Measurements from ENCODE around the gene OGFR.

DNA sequence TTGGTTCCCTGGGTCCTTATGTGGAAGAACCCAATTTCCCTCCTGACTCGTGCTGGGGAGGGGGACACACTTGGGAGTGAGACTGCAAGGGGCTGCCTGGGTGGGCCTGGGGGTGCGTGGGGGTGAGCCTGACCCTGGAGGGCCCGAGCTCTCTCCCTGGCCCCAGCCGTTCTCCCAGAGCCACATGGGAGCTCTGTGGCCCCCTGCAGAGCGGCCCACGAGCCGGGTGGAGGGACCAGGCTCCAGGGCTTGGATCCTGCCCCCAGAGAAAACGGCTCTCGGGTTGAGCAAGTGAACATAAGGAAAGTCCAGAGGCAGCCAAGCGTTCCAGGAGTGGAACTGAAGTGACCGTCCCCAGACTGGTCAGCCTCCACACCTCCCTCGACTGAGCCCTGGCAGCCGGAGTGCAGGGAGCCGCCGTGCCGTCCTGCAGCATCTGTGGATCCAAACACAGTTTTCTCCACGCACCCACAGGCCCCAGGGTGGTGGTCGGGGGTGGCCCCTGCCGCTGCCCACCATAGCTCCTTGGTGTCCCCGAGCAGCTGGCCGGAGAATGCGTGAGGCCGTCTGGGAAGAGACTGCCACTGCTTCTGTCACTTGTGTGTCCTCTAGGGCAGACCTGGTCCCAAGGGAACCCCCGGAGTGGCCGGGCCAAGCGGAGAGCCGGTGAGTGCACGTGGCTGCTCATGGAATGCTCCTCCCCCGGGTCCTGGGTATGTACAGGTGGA, 22.8 kb downstream of the OGFR start:
- TF ChIP-seq, protein P1, sequence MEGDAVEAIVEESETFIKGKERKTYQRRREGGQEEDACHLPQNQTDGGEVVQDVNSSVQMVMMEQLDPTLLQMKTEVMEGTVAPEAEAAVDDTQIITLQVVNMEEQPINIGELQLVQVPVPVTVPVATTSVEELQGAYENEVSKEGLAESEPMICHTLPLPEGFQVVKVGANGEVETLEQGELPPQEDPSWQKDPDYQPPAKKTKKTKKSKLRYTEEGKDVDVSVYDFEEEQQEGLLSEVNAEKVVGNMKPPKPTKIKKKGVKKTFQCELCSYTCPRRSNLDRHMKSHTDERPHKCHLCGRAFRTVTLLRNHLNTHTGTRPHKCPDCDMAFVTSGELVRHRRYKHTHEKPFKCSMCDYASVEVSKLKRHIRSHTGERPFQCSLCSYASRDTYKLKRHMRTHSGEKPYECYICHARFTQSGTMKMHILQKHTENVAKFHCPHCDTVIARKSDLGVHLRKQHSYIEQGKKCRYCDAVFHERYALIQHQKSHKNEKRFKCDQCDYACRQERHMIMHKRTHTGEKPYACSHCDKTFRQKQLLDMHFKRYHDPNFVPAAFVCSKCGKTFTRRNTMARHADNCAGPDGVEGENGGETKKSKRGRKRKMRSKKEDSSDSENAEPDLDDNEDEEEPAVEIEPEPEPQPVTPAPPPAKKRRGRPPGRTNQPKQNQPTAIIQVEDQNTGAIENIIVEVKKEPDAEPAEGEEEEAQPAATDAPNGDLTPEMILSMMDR (IDR thresholded peaks at IDR 0.05) = no peak
- no peak for TF ChIP-seq EZH2 (IDR thresholded peaks at IDR 0.05; ENCODE audit: borderline replicate concordance, insufficient read depth, low read depth, low read length, poor library complexity, severe bottlenecking)

Measured in B cell (primary cell).